GM19452 (cell line): Measurements from ENCODE around the gene MOV10L1.
"Not testable (repeated sequence)": the region's sequence is repeated elsewhere in the genome, so short reads cannot be mapped to it uniquely, and the experiment has no call there.

ENCODE experiments used
- ATAC-seq: cut with Tn5 transposase; IDR thresholded peaks from one replicate; pipeline ENCODE4 v1.9.1; 2021; ENCODE audit not compliant: unreplicated experiment

Gene MOV10L1

DNA sequence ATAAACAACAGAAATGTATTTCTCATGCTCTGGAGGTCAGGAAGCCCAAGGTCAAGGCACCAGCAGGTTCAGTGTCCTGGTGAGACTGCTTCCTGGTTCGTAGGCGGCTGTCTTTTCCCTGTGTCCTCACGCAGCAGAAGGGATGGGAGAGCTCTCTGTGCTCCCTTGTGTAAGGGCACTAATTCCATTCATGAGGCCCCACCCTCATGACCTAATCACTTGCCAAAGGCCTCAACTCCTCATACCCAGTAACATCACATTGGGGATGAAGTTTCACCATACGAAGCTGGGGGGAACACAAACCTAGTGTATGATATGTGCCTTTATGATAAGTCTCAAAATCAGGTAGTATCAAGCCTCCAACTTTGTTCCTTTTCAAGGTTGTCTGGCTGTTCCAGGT lies 42.1 kb downstream of the MOV10L1 start:
- ATAC-seq: no peak

DNA sequence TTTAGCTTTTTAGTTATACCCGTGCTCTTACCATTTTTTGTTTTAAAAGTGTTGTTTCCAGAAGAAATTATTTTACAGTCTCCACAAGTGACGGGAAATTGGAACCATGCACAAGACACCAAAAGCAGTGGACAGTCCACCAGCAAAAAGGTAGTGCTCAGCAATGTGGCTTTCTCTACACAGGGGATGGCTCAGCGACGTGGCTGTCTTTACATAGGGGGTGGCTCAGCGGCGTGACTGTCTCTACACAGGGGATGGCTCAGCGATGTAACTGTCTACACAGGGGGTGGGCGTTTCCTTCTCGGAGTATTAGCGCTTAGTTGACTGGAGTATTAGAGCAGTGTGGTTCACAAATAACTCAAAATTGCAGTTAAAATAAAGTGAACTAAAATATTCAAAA lies 44.7 kb downstream of the MOV10L1 start:
- ATAC-seq: no peak

DNA sequence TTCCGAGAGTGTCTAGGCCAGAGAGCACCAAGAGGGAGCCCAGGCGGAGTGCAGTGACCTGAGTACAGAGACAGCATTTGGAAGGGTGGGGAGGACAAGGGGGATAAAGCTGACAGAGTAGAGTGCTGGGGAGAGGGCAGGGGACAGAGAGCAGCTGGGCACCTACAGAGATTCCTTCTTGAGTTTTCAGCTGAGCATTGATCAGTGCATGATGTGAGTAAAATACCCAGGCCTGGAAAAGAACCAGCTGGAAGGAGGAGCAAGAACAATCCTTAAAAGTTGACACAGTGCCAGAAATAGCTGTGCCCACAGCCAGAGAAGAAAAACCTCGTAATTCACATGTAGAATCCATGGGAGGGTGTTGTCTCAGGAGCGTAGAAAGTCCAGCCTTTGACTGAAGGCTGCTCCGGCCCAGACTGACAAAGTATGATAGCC lies 46.8 kb downstream of the MOV10L1 start:
- ATAC-seq: no peak

DNA sequence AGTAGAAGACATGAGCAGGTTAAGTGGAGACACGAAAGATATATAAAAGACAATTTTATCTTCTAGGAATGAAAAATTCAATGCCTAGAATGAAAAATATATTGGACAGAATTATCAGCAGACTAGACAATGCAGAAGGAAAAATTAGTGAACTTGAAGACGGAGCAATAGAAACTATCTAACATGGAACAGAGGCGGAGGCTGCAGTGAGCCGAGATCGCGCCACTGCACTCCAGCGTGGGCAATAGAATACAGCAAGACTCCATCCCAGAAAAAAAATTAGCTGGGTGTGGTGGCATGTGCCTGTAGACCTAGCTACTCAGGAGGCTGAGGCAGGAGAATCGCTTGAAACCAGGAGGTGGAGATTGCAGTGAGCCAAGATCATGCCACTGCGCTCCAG lies 47.5 kb downstream of the MOV10L1 start:
- ATAC-seq: not testable (repeated sequence)

DNA sequence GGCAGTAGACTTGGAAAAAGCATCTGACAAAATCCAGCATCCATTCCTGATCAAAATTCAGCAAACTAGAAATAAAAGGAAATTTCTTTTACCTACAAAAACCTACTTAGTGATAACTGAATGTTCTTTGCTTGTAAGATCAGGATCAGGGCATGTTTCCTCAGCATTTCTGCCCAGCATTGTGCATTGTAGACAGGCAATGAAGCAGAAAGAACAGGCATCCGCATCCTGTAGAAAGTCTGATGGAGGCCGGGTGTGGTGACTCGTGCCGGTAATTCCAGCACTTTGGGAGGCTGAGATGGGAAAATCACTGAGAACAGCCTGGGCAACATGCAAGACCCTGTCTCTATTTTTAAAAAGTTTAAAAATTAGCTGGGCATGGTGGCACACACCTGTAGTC lies 48.2 kb downstream of the MOV10L1 start:
- no peak for ATAC-seq

DNA sequence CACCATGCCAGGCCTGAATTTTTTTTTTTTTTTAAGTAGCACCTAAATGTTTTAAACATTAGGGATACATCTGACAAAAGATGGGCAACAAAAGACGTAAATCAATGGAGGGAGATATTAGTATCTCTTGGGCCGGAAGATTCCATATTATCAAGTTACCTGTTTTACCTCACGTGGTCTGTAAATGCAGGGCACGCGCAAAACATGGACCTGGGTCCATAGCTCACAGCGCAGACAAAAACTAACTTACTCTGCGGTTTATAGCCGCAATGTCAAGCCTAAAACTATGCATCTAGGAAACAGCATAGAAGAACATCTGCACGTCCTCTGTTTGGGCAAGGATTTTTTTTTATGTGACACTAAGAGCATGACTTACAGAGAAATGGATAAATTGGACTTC lies 49.2 kb downstream of the MOV10L1 start:
- ATAC-seq: no peak

DNA sequence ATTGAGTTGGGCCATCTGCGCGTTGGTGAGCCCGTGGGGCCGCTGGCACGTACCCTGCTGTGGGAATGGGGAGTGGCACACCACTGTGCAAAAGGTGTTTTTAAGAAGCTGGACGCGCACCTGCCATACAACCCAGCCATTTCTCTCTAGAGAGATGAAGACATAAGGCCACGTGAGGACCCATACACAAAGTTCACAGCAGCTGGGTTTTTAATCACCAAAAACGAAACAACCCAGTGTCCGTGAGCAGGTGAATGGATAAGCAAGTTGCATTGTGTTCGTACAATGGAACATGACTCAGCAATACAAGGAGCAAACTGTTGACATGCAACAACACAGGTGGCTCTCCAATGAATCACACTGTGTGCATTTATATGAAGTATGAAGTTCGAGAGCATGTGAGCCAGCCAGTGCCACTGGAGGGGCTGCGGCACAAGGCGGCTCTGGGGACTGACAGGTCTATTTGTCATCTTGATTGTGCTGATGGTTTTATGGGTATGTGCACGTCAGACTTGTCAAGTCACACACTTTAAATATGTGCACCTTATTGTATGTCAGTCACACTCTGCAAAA lies 50.1 kb downstream of the MOV10L1 start:
- ATAC-seq: no peak

DNA sequence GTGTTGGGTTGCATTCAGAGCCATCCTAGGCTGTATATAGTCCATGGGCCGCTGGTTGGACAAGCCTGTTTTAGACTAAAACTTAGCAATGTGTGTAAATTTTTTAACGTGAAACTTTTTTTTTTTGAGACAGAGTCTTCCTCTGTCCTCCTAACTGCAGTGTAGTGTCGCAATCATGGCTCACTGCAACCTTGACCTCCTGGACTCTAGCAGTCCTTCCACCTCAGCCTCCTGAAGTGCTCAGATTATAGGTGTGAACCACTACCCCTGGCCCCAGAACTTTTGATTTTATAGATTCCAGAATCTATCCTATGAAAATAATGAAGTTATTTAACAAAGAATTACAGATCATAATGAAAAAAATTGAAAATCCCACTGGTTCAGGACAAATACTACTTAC lies 50.8 kb downstream of the MOV10L1 start:
- no peak for ATAC-seq

DNA sequence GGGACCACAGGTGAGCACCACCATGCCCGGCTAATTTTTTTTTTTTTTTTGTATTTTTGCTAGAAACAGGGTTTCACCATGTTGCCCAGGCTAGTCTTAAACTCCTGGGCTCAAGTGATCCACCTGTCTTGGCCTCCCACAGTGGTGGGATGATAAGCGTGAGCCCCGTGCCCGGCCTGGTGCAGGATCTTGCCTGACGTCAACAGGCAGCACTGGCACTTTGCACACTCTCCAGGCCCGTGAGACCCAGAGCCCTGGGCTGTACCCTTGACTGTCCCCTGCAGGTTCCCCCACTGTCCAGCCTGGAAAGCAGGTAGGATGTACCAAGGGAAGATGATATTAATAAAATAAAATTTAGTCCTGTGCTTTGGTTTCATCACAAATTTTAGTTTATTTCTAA lies 51.7 kb downstream of the MOV10L1 start:
- ATAC-seq: no peak

DNA sequence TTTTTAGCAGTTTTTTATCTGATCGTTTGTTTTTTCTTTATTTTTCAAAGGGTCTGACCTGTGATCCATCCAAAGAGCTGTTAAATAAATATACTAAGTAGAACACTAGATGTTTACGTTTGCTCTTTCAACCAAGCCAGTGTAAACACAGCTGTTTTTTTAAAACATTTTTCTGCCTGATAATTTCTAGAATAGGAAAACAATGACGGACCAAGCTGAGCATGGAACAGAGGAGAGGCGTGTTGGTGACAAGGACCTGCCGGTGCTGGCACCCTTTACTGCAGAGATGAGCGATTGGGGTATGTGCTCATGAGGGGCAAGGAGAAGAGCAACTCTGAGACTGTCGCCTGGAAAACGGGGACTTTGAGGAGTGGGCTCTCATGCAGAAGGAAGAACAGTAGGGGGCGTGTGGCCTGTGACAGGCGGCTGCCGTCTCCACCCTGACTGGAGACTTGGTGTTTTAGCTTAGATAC lies 52.1 kb downstream of the MOV10L1 start:
- no peak for ATAC-seq

DNA sequence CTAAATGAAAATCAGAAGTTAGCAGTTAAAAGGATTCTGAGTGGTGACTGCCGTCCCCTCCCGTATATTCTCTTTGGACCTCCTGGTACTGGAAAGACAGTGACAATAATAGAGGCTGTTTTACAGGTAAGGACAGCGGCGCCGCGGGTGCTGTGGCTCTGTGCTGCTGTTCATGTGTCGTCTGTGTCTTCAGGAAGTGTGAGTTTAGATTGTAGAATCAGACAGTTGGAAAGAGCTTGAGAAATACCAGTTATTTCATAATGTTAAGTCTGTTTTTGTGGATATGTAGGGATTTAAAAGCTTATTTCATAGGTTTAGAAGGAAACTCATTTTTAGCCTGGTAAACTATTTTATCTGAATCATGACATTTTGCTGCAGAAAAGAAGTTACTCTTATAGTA lies 53.3 kb downstream of the MOV10L1 start:
- ATAC-seq: no peak

DNA sequence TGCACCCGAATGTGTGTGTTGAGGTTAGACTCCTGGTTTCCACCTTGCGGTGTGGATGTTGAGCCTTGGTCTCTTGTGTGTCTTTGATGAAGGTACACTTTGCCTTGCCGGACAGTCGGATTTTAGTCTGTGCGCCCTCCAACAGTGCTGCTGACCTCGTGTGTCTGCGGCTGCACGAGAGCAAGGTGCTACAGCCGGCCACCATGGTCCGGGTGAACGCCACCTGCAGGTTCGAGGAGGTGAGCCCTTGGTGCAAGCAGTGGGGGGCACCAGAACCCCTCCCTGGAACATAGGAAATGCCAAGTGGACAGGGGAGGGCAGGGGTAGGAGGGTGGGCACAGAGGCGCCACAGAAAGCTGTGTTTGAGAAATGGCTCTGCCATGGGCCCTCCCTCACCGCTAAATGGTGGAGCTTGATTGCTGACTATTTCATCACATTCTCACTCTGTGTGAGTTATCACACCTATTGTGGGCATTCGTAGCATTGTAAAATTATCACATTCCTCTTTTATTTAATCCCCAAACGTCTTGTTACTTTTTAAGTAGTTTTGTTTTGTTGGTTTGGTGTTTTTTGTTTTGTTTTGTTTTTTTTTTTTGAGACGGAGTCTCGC lies 54.3 kb downstream of the MOV10L1 start:
- no peak for ATAC-seq

DNA sequence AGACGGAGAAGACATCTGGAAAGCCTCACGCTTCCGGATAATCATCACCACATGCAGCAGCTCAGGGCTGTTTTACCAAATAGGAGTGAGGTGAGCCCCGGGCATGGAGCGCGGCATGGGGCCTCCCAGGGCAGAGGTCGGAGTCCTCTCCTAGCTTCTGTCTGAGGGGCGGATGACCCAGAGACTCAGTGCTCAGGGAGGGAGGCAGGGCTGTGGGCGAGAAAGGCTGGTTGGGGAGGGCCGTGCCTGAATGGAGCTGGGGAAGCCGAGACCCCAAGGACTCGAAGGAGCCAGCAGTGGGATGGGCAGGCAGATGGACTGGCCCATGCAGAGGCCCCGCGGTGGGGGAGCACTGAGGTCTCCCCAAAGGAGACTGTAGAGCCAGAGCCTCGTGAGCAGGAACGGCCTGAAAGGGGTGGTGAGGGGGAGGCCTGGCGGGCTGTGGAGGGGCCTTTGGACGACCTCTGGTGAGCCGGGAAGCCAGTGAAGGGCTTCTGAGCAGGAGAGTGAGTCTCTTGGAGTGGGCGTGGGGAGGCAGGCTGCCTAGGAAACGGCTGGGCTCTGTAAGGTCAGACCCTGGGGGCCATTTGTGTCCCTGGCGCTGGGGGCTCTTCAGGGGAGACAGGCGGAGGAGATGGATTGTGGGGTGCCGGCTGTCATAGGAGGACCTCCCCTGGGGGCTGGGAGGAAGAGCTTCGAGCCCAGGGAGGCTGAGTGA lies 56.1 kb downstream of the MOV10L1 start:
- ATAC-seq: no peak

DNA sequence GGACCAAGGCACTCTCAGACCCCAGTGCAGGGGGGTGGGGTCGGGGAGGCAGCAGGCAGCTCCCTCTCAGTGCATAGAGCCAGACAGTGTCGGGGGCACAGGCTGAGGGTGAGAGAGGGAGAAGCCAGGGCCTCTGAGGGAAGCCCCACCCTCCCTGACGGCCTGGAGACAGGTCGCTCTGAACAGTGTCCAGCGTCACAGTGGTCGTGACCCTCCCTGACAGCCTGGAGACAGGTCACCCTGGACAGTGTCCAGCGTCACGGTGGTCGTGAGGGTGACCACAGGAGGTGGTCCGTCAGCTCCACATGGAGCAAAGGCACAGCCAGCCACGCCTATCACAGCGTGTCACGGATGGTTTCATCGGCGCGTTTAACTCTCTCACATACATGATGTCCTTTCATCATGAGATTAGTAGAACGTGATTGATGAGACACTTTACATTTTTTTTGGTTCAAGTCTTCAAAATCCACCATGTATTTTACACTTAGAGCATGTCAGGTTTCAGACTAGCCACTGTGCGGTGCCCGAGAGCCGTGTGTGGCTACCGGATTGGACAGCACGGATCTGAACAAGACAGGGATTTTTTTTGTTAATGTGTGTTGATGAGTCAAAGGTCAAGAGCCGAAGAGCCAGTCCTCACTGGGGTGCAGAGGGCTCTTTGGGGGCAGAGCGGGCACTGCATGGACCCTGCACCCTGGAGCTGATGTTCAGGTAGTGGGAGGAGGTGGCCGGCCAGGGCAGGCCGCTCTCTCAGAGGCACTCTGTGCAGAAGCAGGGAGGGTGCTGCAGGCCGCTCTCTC lies 56.8 kb downstream of the MOV10L1 start:
- no peak for ATAC-seq

DNA sequence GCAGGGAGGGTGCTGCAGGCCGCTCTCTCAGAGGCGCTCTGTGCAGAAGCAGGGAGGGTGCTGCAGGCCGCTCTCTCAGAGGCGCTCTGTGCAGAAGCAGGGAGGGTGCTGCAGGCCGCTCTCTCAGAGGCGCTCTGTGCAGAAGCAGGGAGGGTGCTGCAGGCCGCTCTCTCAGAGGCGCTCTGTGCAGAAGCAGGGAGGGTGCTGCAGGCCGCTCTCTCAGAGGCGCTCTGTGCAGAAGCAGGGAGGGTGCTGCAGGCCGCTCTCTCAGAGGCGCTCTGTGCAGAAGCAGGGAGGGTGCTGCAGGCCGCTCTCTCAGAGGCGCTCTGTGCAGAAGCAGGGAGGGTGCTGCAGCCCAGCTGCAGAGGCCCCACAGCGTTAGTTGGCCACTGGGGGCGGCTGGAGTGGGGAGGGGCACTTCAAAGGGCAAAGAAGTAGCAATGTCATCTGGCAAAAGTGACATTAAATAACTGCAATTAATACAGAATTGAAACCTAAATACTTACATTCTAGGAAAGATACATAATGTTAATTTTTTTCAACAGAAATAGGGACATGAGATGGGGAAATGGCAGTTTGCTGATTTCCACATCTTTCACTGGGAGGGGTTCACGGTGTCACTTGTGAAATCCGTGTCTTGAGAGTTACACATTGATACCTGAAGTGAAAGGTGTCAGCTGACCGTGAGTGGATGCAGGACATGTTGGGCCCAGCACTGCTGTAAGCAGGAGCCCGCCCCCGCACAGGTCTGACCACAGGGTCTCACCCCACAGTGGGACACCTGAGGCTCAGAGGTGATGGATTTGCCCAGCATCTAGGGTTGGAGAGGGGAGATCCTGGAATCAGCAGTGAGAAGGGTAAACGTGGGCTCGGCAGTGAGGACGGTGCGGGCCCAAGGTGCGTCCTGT lies 57.7 kb downstream of the MOV10L1 start:
- ATAC-seq: not testable (repeated sequence)

DNA sequence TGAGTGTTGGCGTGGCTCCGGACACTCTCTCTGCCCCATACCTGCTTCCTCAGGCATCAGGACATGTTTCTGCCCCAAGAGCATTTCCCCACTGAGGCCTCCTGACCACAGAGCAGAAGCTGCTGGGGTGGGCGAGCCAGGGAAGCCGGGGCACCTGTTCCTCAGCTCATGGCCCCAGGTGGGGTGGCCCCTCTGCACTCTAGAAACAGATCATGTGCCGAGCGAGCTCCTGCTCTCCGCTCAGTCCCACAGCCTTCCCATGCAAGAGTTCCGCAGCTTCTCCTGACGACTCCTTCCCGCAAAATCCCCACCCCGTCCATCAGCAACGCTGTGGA lies 58.3 kb downstream of the MOV10L1 start:
- ATAC-seq: no peak

DNA sequence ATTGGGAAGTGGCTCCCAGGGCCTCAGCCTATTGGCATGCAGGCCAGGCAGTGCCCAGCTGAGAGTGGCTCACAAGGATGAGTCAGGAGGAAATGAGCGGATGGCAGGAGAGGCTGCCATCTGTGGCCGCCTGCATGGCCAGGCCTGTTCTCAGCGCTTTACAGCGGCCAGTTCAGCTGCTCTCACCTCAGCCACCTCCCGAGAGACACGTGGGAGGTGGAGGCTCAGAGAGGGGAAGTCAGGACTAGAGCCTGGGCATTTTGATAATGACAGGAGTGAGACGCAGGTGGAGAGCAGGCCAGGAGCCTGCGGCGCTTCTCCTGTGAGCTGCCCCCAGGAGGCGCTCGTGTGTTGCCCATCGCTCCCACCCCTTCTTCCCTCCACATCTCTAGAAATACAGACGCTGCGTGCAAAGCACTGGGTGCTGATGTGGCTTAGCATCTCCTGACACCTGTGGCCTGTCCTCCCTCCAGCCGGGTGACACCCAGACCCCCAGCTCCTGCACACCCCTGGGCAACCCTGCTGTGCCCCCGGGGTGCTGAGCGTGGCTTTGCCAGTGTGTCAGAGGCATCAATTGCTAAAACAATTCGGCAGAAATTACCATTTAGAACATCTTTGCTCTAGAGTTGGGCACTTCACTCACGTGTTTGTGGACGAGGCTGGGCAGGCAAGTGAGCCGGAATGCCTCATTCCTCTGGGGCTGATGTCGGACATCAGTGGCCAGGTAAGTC lies 59.4 kb downstream of the MOV10L1 start:
- ATAC-seq: no peak

DNA sequence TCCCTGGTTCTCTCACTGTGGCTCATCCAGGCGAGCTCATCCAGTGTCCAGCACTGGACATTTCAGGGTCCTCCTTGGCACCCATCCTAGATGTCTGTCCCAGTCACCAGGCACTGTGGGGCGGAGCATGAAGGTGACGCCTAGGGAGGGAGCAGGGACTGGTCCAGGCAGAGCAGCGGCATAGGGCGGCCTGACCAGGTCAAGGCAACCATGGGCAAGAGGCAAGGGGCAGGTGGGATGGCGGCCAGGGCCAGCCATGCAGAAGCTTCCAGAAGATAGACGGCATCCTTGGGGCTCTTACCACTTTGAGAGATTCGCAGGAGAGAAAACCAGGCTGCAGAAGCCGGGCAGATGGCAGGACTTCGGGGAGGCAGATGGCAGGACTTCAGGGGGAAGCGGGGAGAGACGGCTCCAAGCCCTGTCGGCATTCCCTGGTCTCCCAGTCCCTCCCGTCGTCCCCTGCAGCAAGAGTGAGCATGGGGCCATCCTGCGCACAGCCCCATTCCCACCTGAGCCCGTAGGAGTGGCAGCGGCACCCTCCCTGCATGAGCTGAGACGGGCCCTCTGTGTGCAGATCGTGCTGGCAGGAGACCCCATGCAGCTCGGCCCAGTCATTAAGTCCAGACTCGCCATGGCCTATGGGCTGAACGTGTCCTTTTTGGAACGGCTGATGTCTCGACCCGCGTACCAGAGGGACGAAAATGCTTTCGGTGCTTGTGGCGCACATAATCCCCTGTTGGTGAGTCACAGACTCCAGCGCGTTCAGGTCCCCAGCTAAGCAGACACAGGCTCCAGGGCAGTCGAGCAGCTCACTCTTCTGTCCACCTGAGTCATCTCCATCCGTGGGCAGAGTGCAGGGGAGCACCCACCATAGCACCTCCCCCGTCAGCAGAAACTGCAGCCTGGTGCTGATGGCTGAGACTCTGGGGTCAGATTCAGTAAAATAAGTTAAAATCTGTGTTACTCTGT lies 60.6 kb downstream of the MOV10L1 start:
- ATAC-seq: no peak
